ENCODE results near the gene CCNL2.
"Not testable (repeated sequence)": the region's sequence is repeated elsewhere in the genome, so short reads cannot be mapped to it uniquely, and the experiment has no call there.

The CCNL2 gene

GRCh38 chr1:1432274-1432950 lies 33.3 kb upstream of the CCNL2 start:
- DNase-seq (ENCODE audit: low spot score) = no peak

GRCh38 chr1:1431845-1432273 lies 32.7 kb upstream of the CCNL2 start:
- no peak for DNase-seq (ENCODE audit: low spot score)

GRCh38 chr1:1430992-1431844 lies 32.1 kb upstream of the CCNL2 start:
- no peak for DNase-seq (ENCODE audit: low spot score)

- DNase-seq (ENCODE audit: low spot score) = peak; percentile 72
Observed at GRCh38 chr1:1430114-1430982, 31.2 kb upstream of the CCNL2 start.

- DNase-seq (ENCODE audit: low spot score) = no peak
Observed at GRCh38 chr1:1429671-1430073, 30.5 kb upstream of the CCNL2 start.

- not testable (repeated sequence) for DNase-seq (ENCODE audit: low spot score)
Observed at GRCh38 chr1:1428967-1429366, 29.8 kb upstream of the CCNL2 start.

GRCh38 chr1:1428174-1428573 lies 29.0 kb upstream of the CCNL2 start:
- no peak for DNase-seq (ENCODE audit: low spot score)

GRCh38 chr1:1427820-1428148 lies 28.6 kb upstream of the CCNL2 start:
- no peak for DNase-seq (ENCODE audit: low spot score)

- DNase-seq (ENCODE audit: low spot score) = peak; percentile 41
Observed at GRCh38 chr1:1427106-1427819, 28.1 kb upstream of the CCNL2 start.

- no peak for DNase-seq (ENCODE audit: low spot score)
Observed at GRCh38 chr1:1426496-1427105, 27.5 kb upstream of the CCNL2 start.

GRCh38 chr1:1425753-1426495 lies 26.8 kb upstream of the CCNL2 start:
- DNase-seq (ENCODE audit: low spot score) = no peak

GRCh38 chr1:1425426-1425752 lies 26.3 kb upstream of the CCNL2 start:
- no peak for DNase-seq (ENCODE audit: low spot score)

GRCh38 chr1:1424707-1425106 lies 25.6 kb upstream of the CCNL2 start:
- DNase-seq (ENCODE audit: low spot score) = no peak

- no peak for DNase-seq (ENCODE audit: low spot score)
Observed at GRCh38 chr1:1423245-1423597, 24.1 kb upstream of the CCNL2 start.

- DNase-seq (ENCODE audit: low spot score) = no peak
Observed at GRCh38 chr1:1422465-1423244, 23.5 kb upstream of the CCNL2 start.

GRCh38 chr1:1421907-1422464 lies 22.9 kb upstream of the CCNL2 start:
- no peak for DNase-seq (ENCODE audit: low spot score)

- DNase-seq (ENCODE audit: low spot score) = no peak
Observed at GRCh38 chr1:1421147-1421906, 22.2 kb upstream of the CCNL2 start, which contains the start of gene ANKRD65. ANKRD65 (minus strand) TSS chr1:1421276; CDS start chr1:1421005, 271 bp downstream.

- no peak for DNase-seq (ENCODE audit: low spot score)
Observed at GRCh38 chr1:1420654-1421141, 21.6 kb upstream of the CCNL2 start.
